ENCODE measurements around the gene VMP1. TPM values are rescaled to one million over a fixed set of nuclear protein-coding genes. Genes with fewer than 3 reads are reported as not detected.
A peak's percentile ranks its signal among the peaks of the same experiment; 100 is the strongest.

Gene VMP1
- total and polyA plus RNA-seq, 2 of the 13 experiments (the other 11 are each of a cell fraction or from before 2014, with no cell fraction given) = 186 to 271 TPM

- TF ChIP-seq AHDC1 (CRISPR knock-in tag; IDR thresholded peaks at IDR 0.05; ENCODE audit: borderline replicate concordance) (no peak), ZNF746 (CRISPR knock-in tag; IDR thresholded peaks at IDR 0.05) (no peak), ZNF563 (CRISPR knock-in tag; IDR thresholded peaks at IDR 0.05) (no peak), MED8 (CRISPR knock-in tag; IDR thresholded peaks at IDR 0.05; ENCODE audit: insufficient replicate concordance) (no peak), DNMT3B (CRISPR knock-in tag; conservative IDR thresholded peaks at IDR 0.05) (peak; percentile 0; the same call in 1 of the 2 replicates), MYNN (CRISPR knock-in tag; IDR thresholded peaks at IDR 0.05; ENCODE audit: low read depth) (no peak), XRCC5 (optimal IDR thresholded peaks at IDR 0.05; ENCODE audit: low read length) (no peak), SPEN (CRISPR knock-in tag; IDR thresholded peaks at IDR 0.05; ENCODE audit: low read depth) (no peak), ZNF142 (CRISPR knock-in tag; IDR thresholded peaks at IDR 0.05) (peak; percentile 46), ZNF75D (CRISPR knock-in tag; IDR thresholded peaks at IDR 0.05; ENCODE audit: borderline replicate concordance) (no peak), SP4 (CRISPR knock-in tag; IDR thresholded peaks at IDR 0.05) (no peak), GABPB1 (CRISPR knock-in tag; IDR thresholded peaks at IDR 0.05) (no peak), KLF15 (CRISPR knock-in tag; IDR thresholded peaks at IDR 0.05; ENCODE audit: borderline replicate concordance) (0 out of 2 replicates have a peak, but pooled peaks have one; percentile 15), ATF6 (CRISPR knock-in tag; conservative IDR thresholded peaks at IDR 0.05) (no peak), ZNF17 (CRISPR knock-in tag; IDR thresholded peaks at IDR 0.05) (no peak)
Measured at GRCh38 chr17:59838052-59838916, 130.8 kb downstream of the VMP1 start (continued).
